Thyroid gland (tissue), 4 donors: ENCODE data around the gene MAST4. TPM values are rescaled to one million over a fixed set of nuclear protein-coding genes. Genes with fewer than 3 reads are reported as not detected.

Experiments
- DNase-seq, 2 donors: peaks; one replicate each; pipeline ENCODE4 v3.0.0-alpha.2; 2019
- H3K27ac ChIP-seq, 3 donors: fragments of 200-600 bp; sonication (generic); 1 replicate in 2 of 3; 2 replicates in 1 of 3; pipeline ENCODE4 v1.5.1; 2016 to 2019; ENCODE audit warnings: mild to moderate bottlenecking in 1 of 3, moderate library complexity in 1 of 3
- H3K27me3 ChIP-seq: fragments of 200-600 bp; sonication (generic); one replicate; pipeline ENCODE4 v1.5.1; 2019
- H3K36me3 ChIP-seq, 2 donors: fragments of 200-600 bp; sonication (generic); one replicate each; pipeline ENCODE4 v1.5.1; 2016 to 2019
- H3K4me1 ChIP-seq, 2 donors: fragments of 200-600 bp; sonication (generic); one replicate each; pipeline ENCODE4 v1.5.1; 2017 to 2019
- H3K4me3 ChIP-seq, 3 donors: fragments of 200-600 bp; sonication (generic); replicated peaks in 1 of 3; 1 replicate in 2 of 3; 2 replicates in 1 of 3; pipeline ENCODE4 v1.5.1; 2016; ENCODE audit warnings: mild to moderate bottlenecking in 1 of 3
- H3K9me3 ChIP-seq: fragments of 200-600 bp; sonication (generic); one replicate; pipeline ENCODE4 v1.5.1; 2017
- POLR2A ChIP-seq, 2 donors: fragments of 450-650 bp; IDR thresholded peaks; one replicate each; pipeline ENCODE4 v1.6.1; 2017; ENCODE audit warnings: antibody characterized with exemption in 2 of 2, mild to moderate bottlenecking in 2 of 2, moderate library complexity in 1 of 2
- WGBS, 2 donors: methylation state at CpG; one replicate each; pipeline ENCODE4 v1.1.5; 2017; 5-methylcytosine and 5-hydroxymethylcytosine counted together
- intact Hi-C: fragments of 100-400 bp; cut with DNase I; formaldehyde crosslinking; loops from one replicate; pipeline ENCODE4 v1.15.1; 2023
- total RNA-seq, 4 donors: library from RNA; depleted of rRNA; stranded (reverse); fragments of >200 nt; gene quantifications; one replicate each; pipeline ENCODE4 v1.2.3, GENCODE V29; 2016
- TF ChIP-seq, protein P1 (sequence below), 6 experiments: fragments of 200-600 bp in 3 of 6; fragments of 450-650 bp in 3 of 6; sonication (generic) in 3 of 6; IDR thresholded peaks; one replicate each; pipeline ENCODE4 v1.5.1; 2016 to 2019; ENCODE audit warnings: antibody characterized with exemption in 6 of 6, mild to moderate bottlenecking in 2 of 6, inconsistent platforms in 1 of 6, moderate library complexity in 1 of 6

Gene MAST4
- total RNA-seq, 4 donors from 2014 or later, result 20.2 to 38.3 (median 24.4) TPM

DNA sequence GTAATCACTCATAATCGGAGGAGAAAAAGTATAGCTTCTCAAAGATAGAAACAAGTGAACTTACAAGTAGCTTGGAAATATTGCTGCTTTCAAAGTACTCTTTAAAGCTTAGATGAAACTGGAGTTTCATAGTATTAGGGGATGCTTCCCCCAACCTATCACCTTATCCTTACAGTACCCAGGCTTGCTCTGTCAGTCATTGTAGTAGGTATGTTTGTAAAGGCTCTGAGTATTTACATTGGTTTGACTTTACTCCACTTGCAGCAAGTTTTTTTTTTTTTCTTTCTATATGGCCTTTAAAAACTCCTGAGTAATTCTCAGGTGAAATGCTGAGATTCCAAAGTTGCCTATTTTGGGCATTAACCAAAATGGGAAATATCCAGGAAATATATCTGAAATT, 515.6 kb downstream of the MAST4 start:
- H3K9me3 ChIP-seq, result no peaks in the 10 kb centered on the region
- peaks cover 7 to 8% of the 10 kb centered on the region in 2 donors for H3K4me1 ChIP-seq
- intact Hi-C loops, result no loop called here
- no peak for DNase-seq
- no peaks in the 10 kb centered on the region for H3K36me3 ChIP-seq
- H3K27ac ChIP-seq, result no peak overlapping the region
- TF ChIP-seq POLR2A (IDR thresholded peaks at IDR 0.05), result no peak
- TF ChIP-seq, protein P1, sequence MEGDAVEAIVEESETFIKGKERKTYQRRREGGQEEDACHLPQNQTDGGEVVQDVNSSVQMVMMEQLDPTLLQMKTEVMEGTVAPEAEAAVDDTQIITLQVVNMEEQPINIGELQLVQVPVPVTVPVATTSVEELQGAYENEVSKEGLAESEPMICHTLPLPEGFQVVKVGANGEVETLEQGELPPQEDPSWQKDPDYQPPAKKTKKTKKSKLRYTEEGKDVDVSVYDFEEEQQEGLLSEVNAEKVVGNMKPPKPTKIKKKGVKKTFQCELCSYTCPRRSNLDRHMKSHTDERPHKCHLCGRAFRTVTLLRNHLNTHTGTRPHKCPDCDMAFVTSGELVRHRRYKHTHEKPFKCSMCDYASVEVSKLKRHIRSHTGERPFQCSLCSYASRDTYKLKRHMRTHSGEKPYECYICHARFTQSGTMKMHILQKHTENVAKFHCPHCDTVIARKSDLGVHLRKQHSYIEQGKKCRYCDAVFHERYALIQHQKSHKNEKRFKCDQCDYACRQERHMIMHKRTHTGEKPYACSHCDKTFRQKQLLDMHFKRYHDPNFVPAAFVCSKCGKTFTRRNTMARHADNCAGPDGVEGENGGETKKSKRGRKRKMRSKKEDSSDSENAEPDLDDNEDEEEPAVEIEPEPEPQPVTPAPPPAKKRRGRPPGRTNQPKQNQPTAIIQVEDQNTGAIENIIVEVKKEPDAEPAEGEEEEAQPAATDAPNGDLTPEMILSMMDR (IDR thresholded peaks at IDR 0.05), result no peak
- no peak overlapping the region for H3K4me3 ChIP-seq
- H3K27me3 ChIP-seq, result no peaks in the 10 kb centered on the region
- WGBS, 2 donors, result 98 to 100% methylated on average over 1 of the region's 1 CpG

DNA sequence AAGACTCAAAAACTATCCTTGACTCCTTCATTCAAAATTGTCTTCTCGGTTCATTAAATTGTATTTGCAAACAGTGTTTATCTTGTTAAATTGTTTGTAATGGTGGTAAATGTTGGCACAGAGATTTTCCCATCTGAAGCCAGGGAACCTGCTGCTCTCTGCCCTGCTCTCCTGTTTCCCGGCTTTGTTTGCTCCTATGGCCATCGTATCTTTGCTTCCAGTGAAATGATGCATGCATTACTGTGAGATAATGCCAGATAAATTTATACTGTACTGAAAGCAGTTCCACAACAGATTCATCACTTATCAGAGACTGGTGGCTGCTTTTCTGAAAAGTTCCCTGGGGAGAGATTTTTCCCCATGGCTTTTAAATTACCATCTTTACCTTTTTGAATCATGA, 519.1 kb downstream of the MAST4 start:
- H3K27me3 ChIP-seq, result no peaks in the 10 kb centered on the region
- no peaks in the 10 kb centered on the region for H3K36me3 ChIP-seq
- no peak overlapping the region for H3K4me3 ChIP-seq
- 57 to 65% methylated on average over 3 of the region's 3 CpGs for WGBS, 2 donors
- H3K27ac ChIP-seq, result no peak overlapping the region
- H3K9me3 ChIP-seq, result no peaks in the 10 kb centered on the region
- intact Hi-C loops, result no loop called here
- DNase-seq, result no peak
- peaks cover 7 to 8% of the 10 kb centered on the region in 2 donors for H3K4me1 ChIP-seq
- TF ChIP-seq, protein P1 (IDR thresholded peaks at IDR 0.05), result no peak
- TF ChIP-seq POLR2A (IDR thresholded peaks at IDR 0.05), result no peak

DNA sequence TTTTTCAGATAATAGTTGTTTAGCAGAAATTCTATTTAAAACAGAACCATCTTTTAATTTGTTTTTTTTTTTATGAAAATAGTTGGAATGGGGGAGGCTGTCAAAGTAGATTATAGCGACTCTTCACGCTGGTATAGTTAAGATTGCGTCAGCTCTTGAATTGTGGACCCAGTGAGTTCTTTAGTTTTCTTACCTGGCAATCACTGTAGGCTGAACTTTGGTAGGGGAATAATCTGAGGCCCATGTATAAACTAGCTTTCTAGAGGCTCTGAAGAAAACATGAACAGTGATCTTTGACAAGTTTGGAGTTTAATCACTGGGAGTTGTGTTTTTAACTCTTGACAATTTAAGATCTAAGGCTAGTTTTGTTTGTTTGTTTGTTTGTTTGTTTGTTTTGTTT, 519.6 kb downstream of the MAST4 start:
- Histone ChIP-seq H3K27me3 (no peaks in the 10 kb centered on the region), H3K4me3 (no peak overlapping the region), H3K36me3 (no peaks in the 10 kb centered on the region), H3K4me1 (peaks cover 7 to 8% of the 10 kb centered on the region in 2 donors), H3K27ac (no peak overlapping the region), H3K9me3 (no peaks in the 10 kb centered on the region)
- DNase-seq, result no peak
- intact Hi-C loops, result no loop called here
- WGBS, 2 donors, result 96 to 98% methylated on average over 3 of the region's 3 CpGs
- TF ChIP-seq POLR2A (IDR thresholded peaks at IDR 0.05), result no peak
- TF ChIP-seq, protein P1 (IDR thresholded peaks at IDR 0.05), result no peak

DNA sequence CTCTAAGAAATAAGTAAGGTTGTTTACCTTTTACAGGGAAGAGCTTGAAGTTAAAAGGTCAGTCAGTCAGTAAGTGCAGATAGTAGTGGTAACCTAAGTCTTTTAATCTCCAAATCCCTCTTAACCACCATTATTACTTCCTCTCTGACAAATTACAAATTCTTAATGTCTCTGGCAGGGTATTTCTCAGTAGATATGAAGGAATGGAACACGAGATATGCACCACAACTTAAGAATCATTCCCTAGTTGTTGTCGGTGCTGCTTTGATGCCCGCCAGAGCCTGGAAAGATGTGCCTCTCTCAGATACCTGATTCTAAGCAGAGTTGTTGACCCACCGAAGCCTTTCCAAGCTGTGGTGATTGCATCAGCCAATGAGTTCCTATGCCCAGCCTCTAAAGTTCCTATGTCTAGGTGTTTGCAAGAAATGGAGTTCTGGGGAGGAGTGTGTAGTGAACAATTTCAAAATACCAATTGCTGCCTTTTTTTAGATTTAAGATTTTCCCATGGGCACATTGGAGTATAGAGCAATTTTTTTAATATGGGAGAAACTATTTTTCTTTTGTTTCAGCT, 521.9 kb downstream of the MAST4 start:
- Histone ChIP-seq H3K9me3 (no peaks in the 10 kb centered on the region), H3K4me3 (no peak overlapping the region), H3K4me1 (peaks cover 7 to 8% of the 10 kb centered on the region in 2 donors), H3K27me3 (no peaks in the 10 kb centered on the region), H3K36me3 (no peaks in the 10 kb centered on the region), H3K27ac (no peak overlapping the region)
- TF ChIP-seq POLR2A (IDR thresholded peaks at IDR 0.05), result no peak
- TF ChIP-seq, protein P1 (IDR thresholded peaks at IDR 0.05), result no peak
- intact Hi-C loops, result no loop called here
- 97 to 98% methylated on average over 4 of the region's 4 CpGs for WGBS, 2 donors
- no peak for DNase-seq

DNA sequence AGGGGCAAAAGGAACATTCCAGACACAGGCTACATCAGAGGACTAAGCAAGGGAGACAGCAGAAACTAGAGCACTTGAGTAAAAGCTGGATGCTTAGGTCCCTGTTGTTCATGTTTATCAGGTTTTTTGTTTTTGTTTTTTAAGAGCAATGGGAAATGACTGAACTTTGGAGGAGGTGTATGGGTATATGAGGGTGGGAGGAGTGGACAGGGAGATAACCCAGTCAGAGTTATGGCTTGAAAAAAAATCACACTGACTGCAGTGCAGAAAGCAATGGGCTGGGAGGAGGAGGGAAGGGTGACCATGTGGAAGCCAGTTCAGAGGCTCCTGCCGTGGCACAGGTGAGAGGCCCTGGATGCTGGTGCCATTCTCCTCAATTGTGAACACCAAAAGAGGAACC, 522.8 kb downstream of the MAST4 start:
- intact Hi-C loops, result no loop called here
- DNase-seq, result no peak
- WGBS, 2 donors, result 100% methylated on average over 1 of the region's 1 CpG
- no peak overlapping the region for H3K4me3 ChIP-seq
- H3K36me3 ChIP-seq, result no peaks in the 10 kb centered on the region
- no peaks in the 10 kb centered on the region for H3K27me3 ChIP-seq
- no peak overlapping the region for H3K27ac ChIP-seq
- TF ChIP-seq POLR2A (IDR thresholded peaks at IDR 0.05), result no peak
- TF ChIP-seq, protein P1 (IDR thresholded peaks at IDR 0.05), result no peak
- H3K9me3 ChIP-seq, result no peaks in the 10 kb centered on the region
- peaks cover 7 to 8% of the 10 kb centered on the region in 2 donors for H3K4me1 ChIP-seq
